GM21825 (cell line): ENCODE data around the gene SCMH1.

Experiments used
- ATAC-seq: cut with Tn5 transposase; IDR thresholded peaks from one replicate; pipeline ENCODE4 v1.9.1; 2021; ENCODE audit warnings: mild to moderate bottlenecking, moderate library complexity; ENCODE audit not compliant: unreplicated experiment

Gene SCMH1

GRCh38 chr1:41101950-41102607 is 140.0 kb downstream of the SCMH1 start:
- no peak for ATAC-seq

- ATAC-seq: no peak
These were observed 141.0 kb downstream of the SCMH1 start for GRCh38 chr1:41101076-41101475.

GRCh38 chr1:41100170-41100569 is 141.9 kb downstream of the SCMH1 start:
- ATAC-seq: no peak

GRCh38 chr1:41098730-41099460 is 143.2 kb downstream of the SCMH1 start:
- no peak for ATAC-seq

- no peak for ATAC-seq
These were observed 145.0 kb downstream of the SCMH1 start for GRCh38 chr1:41097105-41097504.

- ATAC-seq: no peak
These were observed 148.3 kb downstream of the SCMH1 start for GRCh38 chr1:41093826-41094225.

GRCh38 chr1:41086921-41087320 is 155.2 kb downstream of the SCMH1 start:
- no peak for ATAC-seq

GRCh38 chr1:41078616-41079015 is 163.5 kb downstream of the SCMH1 start:
- no peak for ATAC-seq

GRCh38 chr1:41078193-41078592 is 163.9 kb downstream of the SCMH1 start:
- ATAC-seq: no peak

- ATAC-seq: no peak
These were observed 168.1 kb downstream of the SCMH1 start for GRCh38 chr1:41073971-41074370.

GRCh38 chr1:41072051-41072450 is 170.1 kb downstream of the SCMH1 start:
- no peak for ATAC-seq

GRCh38 chr1:41056907-41057306 is 185.2 kb downstream of the SCMH1 start:
- ATAC-seq: no peak

GRCh38 chr1:41053316-41053715 is 188.8 kb downstream of the SCMH1 start:
- ATAC-seq: no peak

GRCh38 chr1:41051022-41051421 is 191.1 kb downstream of the SCMH1 start:
- no peak for ATAC-seq

GRCh38 chr1:41048540-41048939 is 193.6 kb downstream of the SCMH1 start:
- ATAC-seq: no peak

- ATAC-seq: no peak
These were observed 195.7 kb downstream of the SCMH1 start for GRCh38 chr1:41046347-41046775.

GRCh38 chr1:41045740-41046139 is 196.4 kb downstream of the SCMH1 start:
- ATAC-seq: no peak

GRCh38 chr1:41044187-41044586 is 197.9 kb downstream of the SCMH1 start:
- no peak for ATAC-seq

- ATAC-seq: no peak
These were observed 200.4 kb downstream of the SCMH1 start for GRCh38 chr1:41041614-41042270.

- no peak for ATAC-seq
These were observed 204.0 kb downstream of the SCMH1 start for GRCh38 chr1:41038110-41038509.

GRCh38 chr1:41037116-41037903 is 204.8 kb downstream of the SCMH1 start:
- ATAC-seq: no peak
